GM21526 (cell line): ENCODE results near the gene TECR.
"Not testable (repeated sequence)": the region's sequence is repeated elsewhere in the genome, so short reads cannot be mapped to it uniquely, and the experiment has no call there.

Source experiments
- ATAC-seq: cut with Tn5 transposase; IDR thresholded peaks from one replicate; pipeline ENCODE4 v1.9.1; 2021; ENCODE audit warnings: moderate library complexity; ENCODE audit not compliant: unreplicated experiment, low FRiP score

TECR gene

GRCh38 chr19:14577885-14578427 is 48.6 kb downstream of the TECR start:
- ATAC-seq: no peak

GRCh38 chr19:14580623-14581237 is 51.3 kb downstream of the TECR start:
- ATAC-seq: no peak

- ATAC-seq: no peak
These were observed 53.5 kb downstream of the TECR start, which contains the start of gene CLEC17A for GRCh38 chr19:14582894-14583340. CLEC17A (plus strand) TSS chr19:14583084; CDS start chr19:14583161, 77 bp downstream.

- ATAC-seq: not testable (repeated sequence)
These were observed 55.0 kb downstream of the TECR start for GRCh38 chr19:14584372-14584771.

- peak; percentile 48 for ATAC-seq
These were observed 55.8 kb downstream of the TECR start for GRCh38 chr19:14585187-14585586.

GRCh38 chr19:14589433-14589832 is 60.0 kb downstream of the TECR start:
- ATAC-seq: not testable (repeated sequence)

- ATAC-seq: no peak
These were observed 66.2 kb downstream of the TECR start for GRCh38 chr19:14595558-14595957.

- ATAC-seq: no peak
These were observed 70.3 kb downstream of the TECR start for GRCh38 chr19:14599548-14600147.

GRCh38 chr19:14603990-14604387 is 74.6 kb downstream of the TECR start:
- ATAC-seq: peak; percentile 59

GRCh38 chr19:14606627-14607026 is 77.2 kb downstream of the TECR start:
- ATAC-seq: no peak

GRCh38 chr19:14611051-14611450 is 81.7 kb downstream of the TECR start:
- no peak for ATAC-seq

- not testable (repeated sequence) for ATAC-seq
These were observed 82.8 kb downstream of the TECR start for GRCh38 chr19:14612242-14612641.

GRCh38 chr19:14612657-14613056 is 83.3 kb downstream of the TECR start:
- no peak for ATAC-seq

GRCh38 chr19:14613399-14614098 is 84.2 kb downstream of the TECR start:
- ATAC-seq: not testable (repeated sequence)

- ATAC-seq: no peak
These were observed 84.7 kb downstream of the TECR start for GRCh38 chr19:14614099-14614412.
